Stimulated activated naive B cell treated with anti-CD40 and anti-IgM and Interleukin-4, amounts not matched to agents 10 μg/mL and 1 μg/mL and 100 μg/mL, for 72 hours (primary cell): ENCODE results near the gene SCO2.
A peak's percentile ranks its signal among the peaks of the same experiment; 100 is the strongest.
"Not testable (repeated sequence)": the region's sequence is repeated elsewhere in the genome, so short reads cannot be mapped to it uniquely, and the experiment has no call there.

ENCODE experiments used
- ATAC-seq, 2 donors: fragments of 150-1000 bp; cut with Tn5 transposase; replicated peaks; 2 replicates each; pipeline ENCODE4 v1.10.0; 2021; ENCODE audit warnings: moderate library complexity in 1 of 2
- DNase-seq: peaks from one replicate; pipeline ENCODE4 v3.0.0; 2021
- H3K27ac Mint-ChIP-seq: one replicate; pipeline ENCODE4 v1.8.0; 2022; ENCODE audit warnings: mild to moderate bottlenecking, mixed read lengths
- H3K27me3 Mint-ChIP-seq, 2 donors: one replicate each; pipeline ENCODE4 v1.8.0; 2022; ENCODE audit warnings: mixed read lengths in 2 of 2
- H3K36me3 Mint-ChIP-seq, 2 donors: one replicate each; pipeline ENCODE4 v1.8.0; 2022; ENCODE audit warnings: mixed read lengths in 2 of 2, mild to moderate bottlenecking in 1 of 2
- H3K4me1 Mint-ChIP-seq, 2 donors: one replicate each; pipeline ENCODE4 v1.8.0; 2022; ENCODE audit warnings: mixed read lengths in 2 of 2, mild to moderate bottlenecking in 1 of 2
- H3K4me3 Mint-ChIP-seq, 2 donors: one replicate each; pipeline ENCODE4 v1.8.0; 2022; ENCODE audit warnings: mild to moderate bottlenecking in 2 of 2, mixed read lengths in 2 of 2, moderate library complexity in 1 of 2
- H3K9me3 Mint-ChIP-seq, 2 donors: one replicate each; pipeline ENCODE4 v1.8.0; 2022; ENCODE audit warnings: mixed read lengths in 2 of 2, mild to moderate bottlenecking in 1 of 2

The SCO2 gene

DNA sequence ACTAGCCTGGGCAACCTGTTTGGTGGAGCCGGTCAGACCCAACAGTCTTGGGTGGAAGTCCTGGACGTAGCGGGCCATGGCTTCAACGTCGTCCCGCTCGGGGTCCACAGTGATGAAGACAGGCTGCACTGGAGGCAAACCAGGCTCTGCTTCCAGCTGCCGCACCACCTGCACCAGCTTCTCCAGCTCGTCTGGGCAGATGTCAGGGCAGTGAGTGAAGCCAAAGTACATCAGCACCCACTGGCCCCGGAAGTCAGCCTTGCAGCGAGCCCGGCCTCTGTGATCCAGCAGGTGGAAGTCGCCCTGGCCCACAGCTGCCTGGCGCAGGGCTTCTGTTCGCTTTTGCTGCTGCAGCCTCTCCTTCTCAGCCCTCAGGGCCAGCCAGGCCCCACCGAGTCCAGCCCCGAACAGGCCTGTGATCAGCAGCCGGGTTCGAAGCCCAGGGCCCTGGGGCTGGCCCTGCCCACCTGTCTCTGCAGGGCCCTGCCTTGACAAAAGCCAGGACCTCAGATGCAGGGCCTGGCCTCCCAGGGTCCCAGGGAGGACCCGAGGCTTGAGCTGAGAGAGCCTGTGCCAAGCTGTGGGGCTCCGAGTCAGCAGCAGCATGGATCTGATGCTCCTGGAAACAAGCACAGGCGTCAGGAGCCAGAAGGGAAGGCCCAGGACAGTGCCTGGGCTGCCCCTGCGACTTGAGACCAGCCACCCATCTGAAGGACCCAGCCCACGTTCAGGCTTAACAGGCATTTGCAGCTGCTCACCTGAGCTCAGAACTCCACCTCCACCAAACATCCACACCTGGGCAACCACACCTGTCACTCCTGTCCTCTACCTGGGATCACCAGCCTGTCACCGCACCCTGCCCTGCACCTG is 1.4 kb downstream of the SCO2 start:
- peak overlapping the region; percentile 92 to 93 for H3K4me3 Mint-ChIP-seq
- no peak for DNase-seq
- no peaks in the 10 kb centered on the region for H3K27me3 Mint-ChIP-seq
- H3K27ac Mint-ChIP-seq, result peak overlapping the region; percentile 96
- H3K36me3 Mint-ChIP-seq, result peaks cover 59 to 61% of the 10 kb centered on the region in 2 donors
- H3K4me1 Mint-ChIP-seq, result peaks cover 36 to 62% of the 10 kb centered on the region in 2 donors
- H3K9me3 Mint-ChIP-seq, result no peaks in the 10 kb centered on the region
- no peak for ATAC-seq

DNA sequence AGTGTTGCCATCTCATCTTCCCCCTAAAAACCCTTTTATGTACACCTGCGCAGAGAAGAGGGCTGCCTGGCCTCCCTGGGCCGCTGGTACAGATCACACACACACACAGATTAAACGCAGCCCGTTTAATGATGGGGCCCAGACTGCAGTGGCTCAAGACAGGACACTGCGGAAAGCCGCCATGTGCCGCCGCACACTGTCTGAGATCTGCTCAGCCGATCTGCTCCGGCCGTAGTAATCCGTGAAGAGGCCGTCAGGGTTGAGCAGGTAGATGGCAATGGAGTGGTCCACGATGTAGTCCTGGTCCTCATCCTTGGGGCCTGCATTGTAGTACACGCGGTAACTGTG is 2.0 kb downstream of the SCO2 start:
- Mint-ChIP-seq H3K9me3 (no peaks in the 10 kb centered on the region), H3K4me3 (peak overlapping the region; percentile 14 to 93), H3K27me3 (no peaks in the 10 kb centered on the region), H3K27ac (peak overlapping the region; percentile 96), H3K4me1 (peaks cover 30 to 56% of the 10 kb centered on the region in 2 donors), H3K36me3 (peaks cover 59 to 60% of the 10 kb centered on the region in 2 donors)
- DNase-seq, result no peak
- ATAC-seq, result no peak

- peaks cover 25 to 51% of the 10 kb centered on the region in 2 donors for H3K4me1 Mint-ChIP-seq
- no peaks in the 10 kb centered on the region for H3K27me3 Mint-ChIP-seq
- peak overlapping the region; percentile 9 for H3K27ac Mint-ChIP-seq
- no peaks in the 10 kb centered on the region for H3K9me3 Mint-ChIP-seq
- peaks cover 56 to 59% of the 10 kb centered on the region in 2 donors for H3K36me3 Mint-ChIP-seq
- peak overlapping the region in 1 of 2 donors; percentile 33 for H3K4me3 Mint-ChIP-seq
- ATAC-seq (no peak), DNase-seq (no peak)
Observed at GRCh38 chr22:50522806-50523438, 2.5 kb downstream of the SCO2 start.

DNA sequence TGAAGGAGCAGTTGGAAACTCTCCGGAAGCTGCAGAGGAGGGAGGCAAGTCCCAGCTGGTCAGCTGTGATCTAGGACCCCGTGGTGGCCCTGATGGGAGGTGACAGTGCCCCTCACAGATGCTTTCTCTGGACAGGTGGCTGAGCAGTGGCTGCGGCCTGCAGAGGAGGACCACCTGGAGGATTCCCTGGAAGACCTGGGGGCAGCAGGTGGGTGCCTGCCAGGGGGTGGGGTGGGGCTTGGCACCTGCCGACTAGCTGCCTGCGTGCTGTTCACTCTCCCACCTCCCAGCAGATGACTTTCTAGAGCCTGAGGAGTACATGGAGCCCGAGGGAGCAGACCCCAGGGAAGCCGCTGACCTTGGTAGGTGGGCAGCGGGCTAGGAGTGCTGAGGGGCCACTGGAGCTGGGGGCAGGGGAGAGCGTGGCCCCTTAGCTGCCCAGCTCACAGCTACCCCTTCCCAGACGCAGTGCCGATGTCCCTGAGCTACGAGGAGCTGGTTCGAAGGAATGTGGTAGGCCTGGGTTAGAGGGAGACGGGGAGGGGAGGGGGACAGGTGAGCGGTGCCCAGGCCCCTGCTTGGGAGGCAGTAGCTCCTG is 3.1 kb downstream of the SCO2 start:
- no peak overlapping the region for H3K4me3 Mint-ChIP-seq
- no peaks in the 10 kb centered on the region for H3K9me3 Mint-ChIP-seq
- peaks cover 21 to 45% of the 10 kb centered on the region in 2 donors for H3K4me1 Mint-ChIP-seq
- peaks cover 55 to 58% of the 10 kb centered on the region in 2 donors for H3K36me3 Mint-ChIP-seq
- DNase-seq (no peak), ATAC-seq (no peak)
- H3K27me3 Mint-ChIP-seq, result no peaks in the 10 kb centered on the region
- peak overlapping the region; percentile 59 for H3K27ac Mint-ChIP-seq

- H3K4me1 Mint-ChIP-seq, result peaks cover 15 to 39% of the 10 kb centered on the region in 2 donors
- H3K27me3 Mint-ChIP-seq, result no peaks in the 10 kb centered on the region
- H3K27ac Mint-ChIP-seq, result no peak overlapping the region
- peaks cover 50 to 56% of the 10 kb centered on the region in 2 donors for H3K36me3 Mint-ChIP-seq
- no peak overlapping the region for H3K4me3 Mint-ChIP-seq
- DNase-seq (no peak), ATAC-seq (no peak)
- H3K9me3 Mint-ChIP-seq, result no peaks in the 10 kb centered on the region
Observed at GRCh38 chr22:50521710-50522109, 3.7 kb downstream of the SCO2 start.

DNA sequence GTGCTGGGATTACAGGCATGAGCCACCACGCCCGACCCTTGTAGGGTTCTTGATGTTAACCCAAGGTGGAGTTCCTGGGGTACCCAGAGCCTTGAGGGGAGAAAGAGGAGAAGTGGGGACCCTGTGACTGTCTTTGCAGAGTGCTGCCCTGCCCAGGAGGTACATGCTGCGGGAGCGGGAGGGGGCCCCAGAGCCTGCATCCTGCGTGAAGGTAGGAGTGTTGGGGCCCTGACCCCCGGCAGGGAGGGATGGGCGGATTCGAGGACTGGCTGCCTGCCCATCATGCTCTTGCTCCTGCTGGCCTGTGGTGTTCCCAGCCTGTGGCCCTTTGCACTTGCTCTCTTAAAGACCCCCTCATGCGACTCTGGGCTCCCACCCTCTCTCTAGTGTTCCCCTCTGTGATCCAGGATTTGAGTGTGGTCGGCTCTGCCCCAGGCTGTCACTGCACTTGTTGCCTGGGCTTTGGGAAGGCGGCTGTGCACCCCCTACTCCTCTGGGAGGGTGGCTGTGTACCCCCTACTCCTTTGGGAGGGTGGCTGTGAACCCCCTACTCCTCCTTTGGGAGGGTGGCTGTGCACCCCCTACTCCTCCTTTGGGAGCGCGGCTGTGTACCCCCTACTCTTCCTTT is 4.5 kb downstream of the SCO2 start:
- Mint-ChIP-seq H3K27me3 (no peaks in the 10 kb centered on the region), H3K4me3 (no peak overlapping the region), H3K9me3 (no peaks in the 10 kb centered on the region), H3K27ac (no peak overlapping the region), H3K36me3 (peaks cover 51 to 61% of the 10 kb centered on the region in 2 donors), H3K4me1 (peaks cover 13 to 36% of the 10 kb centered on the region in 2 donors)
- DNase-seq (no peak), ATAC-seq (no peak)

GRCh38 chr22:50520184-50520583 is 5.2 kb downstream of the SCO2 start:
- not testable (repeated sequence) for H3K27ac Mint-ChIP-seq, DNase-seq, H3K9me3 Mint-ChIP-seq, ATAC-seq, H3K4me3 Mint-ChIP-seq, H3K27me3 Mint-ChIP-seq
- H3K36me3 Mint-ChIP-seq, result peaks cover 48 to 66% of the 10 kb centered on the region in 2 donors
- peaks cover 15 to 31% of the 10 kb centered on the region in 2 donors for H3K4me1 Mint-ChIP-seq

DNA sequence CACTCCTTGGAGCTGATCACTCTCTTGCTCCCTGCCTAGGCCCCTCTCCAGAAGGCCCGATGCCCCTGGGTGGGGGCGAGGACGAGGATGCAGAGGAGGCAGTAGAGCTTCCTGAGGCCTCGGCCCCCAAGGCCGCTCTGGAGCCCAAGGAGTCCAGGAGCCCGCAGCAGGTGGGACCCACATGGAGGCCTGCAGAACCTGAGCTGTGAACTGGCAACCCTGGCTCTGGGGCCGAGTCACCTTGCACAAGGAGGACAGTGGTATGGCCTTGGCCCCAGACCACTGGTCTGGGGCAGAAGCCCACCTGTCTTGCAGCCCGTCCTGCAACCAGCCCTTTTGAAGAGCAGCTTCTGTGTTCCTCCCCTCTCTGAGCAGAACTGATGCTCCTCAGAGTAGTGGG is 6.2 kb downstream of the SCO2 start:
- no peak for ATAC-seq
- Mint-ChIP-seq H3K36me3 (peaks cover 46 to 67% of the 10 kb centered on the region in 2 donors), H3K4me1 (peaks cover 13 to 30% of the 10 kb centered on the region in 2 donors), H3K9me3 (no peaks in the 10 kb centered on the region), H3K4me3 (no peak overlapping the region), H3K27ac (no peak overlapping the region), H3K27me3 (no peaks in the 10 kb centered on the region)
- no peak for DNase-seq

GRCh38 chr22:50518606-50519005 is 6.8 kb downstream of the SCO2 start:
- DNase-seq, result no peak
- Mint-ChIP-seq H3K9me3 (no peaks in the 10 kb centered on the region), H3K4me1 (peaks cover 13 to 24% of the 10 kb centered on the region in 2 donors), H3K27me3 (no peaks in the 10 kb centered on the region), H3K36me3 (peaks cover 47 to 68% of the 10 kb centered on the region in 2 donors), H3K4me3 (no peak overlapping the region), H3K27ac (no peak overlapping the region)
- no peak for ATAC-seq

DNA sequence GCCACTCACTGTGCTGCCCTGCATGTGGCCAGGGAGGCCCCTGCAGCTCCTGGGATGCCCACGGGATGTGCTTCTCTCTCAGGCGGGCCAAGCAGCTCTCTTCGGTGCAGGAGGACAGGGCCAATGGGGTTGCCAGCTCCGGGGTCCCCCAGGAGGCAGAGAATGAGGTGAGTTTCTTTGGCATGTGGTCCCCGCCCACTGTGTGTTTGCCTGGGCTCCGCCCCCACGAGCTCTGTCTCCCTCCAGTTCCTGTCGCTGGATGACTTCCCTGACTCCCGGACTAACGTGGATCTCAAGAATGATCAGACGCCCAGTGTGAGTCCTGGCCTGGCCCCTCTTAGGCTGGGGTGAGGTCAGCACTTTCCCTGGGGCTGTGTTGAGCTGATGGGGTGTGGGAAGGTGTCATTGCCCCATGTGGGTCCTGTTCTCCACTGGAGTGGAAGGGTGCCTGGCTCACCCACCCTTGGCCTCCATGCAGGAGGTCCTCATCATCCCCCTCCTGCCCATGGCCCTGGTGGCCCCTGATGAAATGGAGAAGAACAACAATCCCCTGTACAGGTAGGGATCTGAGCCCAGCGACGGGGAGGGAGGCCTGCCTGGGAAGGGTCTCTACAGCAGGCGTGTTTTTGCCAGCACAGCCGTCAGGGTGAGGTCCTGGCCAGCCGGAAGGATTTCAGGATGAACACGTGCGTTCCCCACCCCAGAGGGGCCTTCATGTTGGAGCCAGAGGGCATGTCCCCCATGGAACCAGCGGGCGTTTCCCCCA is 7.7 kb downstream of the SCO2 start:
- ATAC-seq (no peak), DNase-seq (no peak)
- H3K9me3 Mint-ChIP-seq, result no peaks in the 10 kb centered on the region
- H3K4me1 Mint-ChIP-seq, result peaks cover 10 to 15% of the 10 kb centered on the region in 2 donors
- H3K27ac Mint-ChIP-seq, result peak overlapping the region; percentile 14
- H3K4me3 Mint-ChIP-seq, result no peak overlapping the region
- H3K36me3 Mint-ChIP-seq, result peaks cover 42 to 67% of the 10 kb centered on the region in 2 donors
- no peaks in the 10 kb centered on the region for H3K27me3 Mint-ChIP-seq

- no peak overlapping the region for H3K27ac Mint-ChIP-seq
- no peaks in the 10 kb centered on the region for H3K27me3 Mint-ChIP-seq
- H3K4me3 Mint-ChIP-seq, result no peak overlapping the region
- ATAC-seq (no peak), DNase-seq (no peak)
- peaks cover 41 to 66% of the 10 kb centered on the region in 2 donors for H3K36me3 Mint-ChIP-seq
- no peaks in the 10 kb centered on the region for H3K9me3 Mint-ChIP-seq
- H3K4me1 Mint-ChIP-seq, result peaks cover 9 to 11% of the 10 kb centered on the region in 2 donors
Observed at GRCh38 chr22:50516891-50517290, 8.5 kb downstream of the SCO2 start.

DNA sequence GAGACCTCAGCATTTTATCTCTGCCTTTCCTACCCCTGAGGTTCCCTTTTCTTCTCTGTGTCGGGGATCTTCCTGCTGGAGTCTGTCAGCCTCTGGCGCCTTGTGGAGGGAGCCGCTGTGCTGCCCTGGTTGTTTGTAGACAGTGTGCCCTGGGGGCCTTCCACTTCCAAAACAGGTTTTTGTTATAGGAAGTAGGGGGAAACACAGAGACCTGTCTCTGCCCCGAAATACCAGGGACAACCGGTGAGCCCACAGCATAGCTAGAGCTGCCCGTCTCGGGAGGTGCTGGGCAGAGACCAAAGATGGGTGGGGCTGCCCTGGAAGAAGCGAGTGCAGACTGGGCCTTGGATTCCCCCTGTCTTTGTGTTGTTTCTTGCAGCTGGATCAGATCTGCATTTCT is 9.3 kb downstream of the SCO2 start:
- peaks cover 38 to 63% of the 10 kb centered on the region in 2 donors for H3K36me3 Mint-ChIP-seq
- no peaks in the 10 kb centered on the region for H3K27me3 Mint-ChIP-seq
- no peak for ATAC-seq
- peaks cover 9 to 11% of the 10 kb centered on the region in 2 donors for H3K4me1 Mint-ChIP-seq
- no peak overlapping the region for H3K27ac Mint-ChIP-seq
- no peak overlapping the region for H3K4me3 Mint-ChIP-seq
- no peaks in the 10 kb centered on the region for H3K9me3 Mint-ChIP-seq
- no peak for DNase-seq

DNA sequence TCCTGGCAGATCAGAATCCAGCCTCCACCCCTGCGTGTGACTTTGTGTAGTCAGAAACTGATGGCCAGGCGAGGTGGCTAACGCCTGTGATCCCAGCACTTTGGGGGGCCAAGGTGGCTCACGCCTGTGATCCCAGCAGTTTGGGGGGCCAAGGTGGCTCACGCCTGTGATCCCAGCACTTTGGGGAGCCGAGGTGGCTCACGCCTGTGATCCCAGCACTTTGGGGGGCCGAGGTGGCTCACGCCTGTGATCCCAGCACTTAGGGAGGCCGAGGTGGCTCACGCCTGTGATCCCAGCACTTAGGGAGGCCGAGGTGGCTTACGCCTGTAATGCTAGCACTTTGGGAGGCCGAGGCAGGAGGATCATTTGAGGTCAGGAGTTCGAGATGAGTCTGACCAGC is 12.2 kb downstream of the SCO2 start:
- Mint-ChIP-seq H3K4me3 (no peak overlapping the region), H3K9me3 (no peaks in the 10 kb centered on the region), H3K36me3 (peaks cover 19 to 41% of the 10 kb centered on the region in 2 donors), H3K27me3 (no peaks in the 10 kb centered on the region), H3K27ac (no peak overlapping the region), H3K4me1 (peaks cover 20 to 22% of the 10 kb centered on the region in 2 donors)
- DNase-seq (no peak), ATAC-seq (no peak)
